Esophagus muscularis mucosa (tissue), 4 donors: ENCODE data around the gene CARMIL1.

Source experiments
- EP300 ChIP-seq: sonication (generic); formaldehyde crosslinking; IDR thresholded peaks from one replicate; pipeline ENCODE4 v1.6.1; 2017; ENCODE audit warnings: antibody characterized with exemption
- POLR2A ChIP-seq: fragments of 450-650 bp; IDR thresholded peaks from one replicate; pipeline ENCODE4 v1.6.1; 2017; ENCODE audit warnings: antibody characterized with exemption, moderate library complexity, mild to moderate bottlenecking, low read depth
- POLR2AphosphoS5 ChIP-seq, 2 donors: sonication (generic); formaldehyde crosslinking; IDR thresholded peaks; one replicate each; pipeline ENCODE4 v1.6.1; 2017; ENCODE audit warnings: antibody characterized with exemption in 2 of 2
- TF ChIP-seq, protein P1 (sequence below), 3 experiments: fragments of 200-600 bp in 2 of 3; fragments of 450-650 bp in 1 of 3; sonication (generic) in 2 of 3; IDR thresholded peaks; one replicate each; pipeline ENCODE4 v1.5.1; 2017 to 2019; ENCODE audit warnings: antibody characterized with exemption in 3 of 3, mild to moderate bottlenecking in 2 of 3, moderate library complexity in 1 of 3

GRCh38 chr6:25297823-25298522 is 18.8 kb downstream of the CARMIL1 start:
- TF ChIP-seq, protein P1, sequence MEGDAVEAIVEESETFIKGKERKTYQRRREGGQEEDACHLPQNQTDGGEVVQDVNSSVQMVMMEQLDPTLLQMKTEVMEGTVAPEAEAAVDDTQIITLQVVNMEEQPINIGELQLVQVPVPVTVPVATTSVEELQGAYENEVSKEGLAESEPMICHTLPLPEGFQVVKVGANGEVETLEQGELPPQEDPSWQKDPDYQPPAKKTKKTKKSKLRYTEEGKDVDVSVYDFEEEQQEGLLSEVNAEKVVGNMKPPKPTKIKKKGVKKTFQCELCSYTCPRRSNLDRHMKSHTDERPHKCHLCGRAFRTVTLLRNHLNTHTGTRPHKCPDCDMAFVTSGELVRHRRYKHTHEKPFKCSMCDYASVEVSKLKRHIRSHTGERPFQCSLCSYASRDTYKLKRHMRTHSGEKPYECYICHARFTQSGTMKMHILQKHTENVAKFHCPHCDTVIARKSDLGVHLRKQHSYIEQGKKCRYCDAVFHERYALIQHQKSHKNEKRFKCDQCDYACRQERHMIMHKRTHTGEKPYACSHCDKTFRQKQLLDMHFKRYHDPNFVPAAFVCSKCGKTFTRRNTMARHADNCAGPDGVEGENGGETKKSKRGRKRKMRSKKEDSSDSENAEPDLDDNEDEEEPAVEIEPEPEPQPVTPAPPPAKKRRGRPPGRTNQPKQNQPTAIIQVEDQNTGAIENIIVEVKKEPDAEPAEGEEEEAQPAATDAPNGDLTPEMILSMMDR (IDR thresholded peaks at IDR 0.05), result no peak
- TF ChIP-seq EP300 (no peak), POLR2A (no peak), POLR2AphosphoS5 (IDR thresholded peaks at IDR 0.05) (no peak)
